ENCODE results near the gene RNF126. TPM values are rescaled to one million over a fixed set of nuclear protein-coding genes. Genes with fewer than 3 reads are reported as not detected.

Gene RNF126
- total RNA-seq, 1 experiment from 2014 or later, result 61.2 TPM

- Histone ChIP-seq H3K4me1 (ENCODE audit: control insufficient read depth, insufficient read depth, low read length) (no peaks in the 10 kb centered on the region), H3K9me3 (ENCODE audit: control insufficient read depth, insufficient read depth, low read depth, low read length) (no peaks in the 10 kb centered on the region), H3K27me3 (ENCODE audit: control insufficient read depth, insufficient read depth, low read length) (no peaks in the 10 kb centered on the region), H3K27ac (ENCODE audit: low read length) (no peak overlapping the region), H3K36me3 (ENCODE audit: control insufficient read depth, insufficient read depth, low read length) (no peaks in the 10 kb centered on the region), H3K4me3 (ENCODE audit: low read depth in 2 of 2, low read length in 2 of 2) (no peak overlapping the region)
- in situ Hi-C loops (cut with HindIII; ENCODE audit: low pct_unique_long_range_greater_than_20kb, low sequenced_read_pairs), result no loop called here
- ATAC-seq, result no peak
- no TSS peak for BruUV-seq (replicated peaks)
- ChIA-PET CTCF (no interaction called here), POLR2A (no interaction called here)
- intact Hi-C loops (cut with micrococcal nuclease; ENCODE audit: unreplicated experiment), result no loop called here
- DNase-seq (ENCODE audit: low read depth, low spot score), result no peak
- TF ChIP-seq, protein P1, sequence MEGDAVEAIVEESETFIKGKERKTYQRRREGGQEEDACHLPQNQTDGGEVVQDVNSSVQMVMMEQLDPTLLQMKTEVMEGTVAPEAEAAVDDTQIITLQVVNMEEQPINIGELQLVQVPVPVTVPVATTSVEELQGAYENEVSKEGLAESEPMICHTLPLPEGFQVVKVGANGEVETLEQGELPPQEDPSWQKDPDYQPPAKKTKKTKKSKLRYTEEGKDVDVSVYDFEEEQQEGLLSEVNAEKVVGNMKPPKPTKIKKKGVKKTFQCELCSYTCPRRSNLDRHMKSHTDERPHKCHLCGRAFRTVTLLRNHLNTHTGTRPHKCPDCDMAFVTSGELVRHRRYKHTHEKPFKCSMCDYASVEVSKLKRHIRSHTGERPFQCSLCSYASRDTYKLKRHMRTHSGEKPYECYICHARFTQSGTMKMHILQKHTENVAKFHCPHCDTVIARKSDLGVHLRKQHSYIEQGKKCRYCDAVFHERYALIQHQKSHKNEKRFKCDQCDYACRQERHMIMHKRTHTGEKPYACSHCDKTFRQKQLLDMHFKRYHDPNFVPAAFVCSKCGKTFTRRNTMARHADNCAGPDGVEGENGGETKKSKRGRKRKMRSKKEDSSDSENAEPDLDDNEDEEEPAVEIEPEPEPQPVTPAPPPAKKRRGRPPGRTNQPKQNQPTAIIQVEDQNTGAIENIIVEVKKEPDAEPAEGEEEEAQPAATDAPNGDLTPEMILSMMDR (IDR thresholded peaks at IDR 0.05), result no peak
- no peak for TF ChIP-seq SIN3A (IDR thresholded peaks at IDR 0.05; ENCODE audit: borderline replicate concordance, insufficient read depth, low read depth, low read length)
- no peak for TF ChIP-seq TCF7L2 (IDR thresholded peaks at IDR 0.05; ENCODE audit: low read depth, low read length)
- no peak for TF ChIP-seq REST (IDR thresholded peaks at IDR 0.05; ENCODE audit: insufficient read depth in 1 of 2, low read depth in 2 of 2, low read length in 1 of 2)
- no peak for TF ChIP-seq POLR2AphosphoS5 (IDR thresholded peaks at IDR 0.05; ENCODE audit: low read depth, low read length)
Measured at GRCh38 chr19:602391-603301, 60.4 kb downstream of the RNF126 start.

- no peak for ATAC-seq
- TF ChIP-seq POLR2AphosphoS5 (IDR thresholded peaks at IDR 0.05; ENCODE audit: low read depth, low read length), result no peak
- TF ChIP-seq REST (IDR thresholded peaks at IDR 0.05; ENCODE audit: insufficient read depth in 1 of 2, low read depth in 2 of 2, low read length in 1 of 2), result no peak
- no peak for TF ChIP-seq TCF7L2 (IDR thresholded peaks at IDR 0.05; ENCODE audit: low read depth, low read length)
- no peak for TF ChIP-seq SIN3A (IDR thresholded peaks at IDR 0.05; ENCODE audit: borderline replicate concordance, insufficient read depth, low read depth, low read length)
- TF ChIP-seq, protein P1 (IDR thresholded peaks at IDR 0.05), result no peak
- no TSS peak for BruUV-seq (replicated peaks)
Measured at GRCh38 chr19:601790-602189, 61.2 kb downstream of the RNF126 start.

More at GRCh38 chr19:601790-602189, 61.2 kb downstream of the RNF126 start:
- intact Hi-C loops (cut with micrococcal nuclease; ENCODE audit: unreplicated experiment) (no loop called here), in situ Hi-C loops (cut with HindIII; ENCODE audit: low pct_unique_long_range_greater_than_20kb, low sequenced_read_pairs) (no loop called here)
- ChIA-PET CTCF (no interaction called here), POLR2A (no interaction called here)
- no peaks in the 10 kb centered on the region for H3K4me1 ChIP-seq (ENCODE audit: control insufficient read depth, insufficient read depth, low read length)
- H3K27ac ChIP-seq (ENCODE audit: low read length), result no peak overlapping the region
- H3K9me3 ChIP-seq (ENCODE audit: control insufficient read depth, insufficient read depth, low read depth, low read length), result no peaks in the 10 kb centered on the region
- H3K4me3 ChIP-seq (ENCODE audit: low read depth in 2 of 2, low read length in 2 of 2), result no peak overlapping the region
- no peaks in the 10 kb centered on the region for H3K27me3 ChIP-seq (ENCODE audit: control insufficient read depth, insufficient read depth, low read length)
- H3K36me3 ChIP-seq (ENCODE audit: control insufficient read depth, insufficient read depth, low read length), result no peaks in the 10 kb centered on the region
- no peak for DNase-seq (ENCODE audit: low read depth, low spot score)

Measured in Panc1 (cell line).